ENCODE data around the gene PDGFC. TPM values are rescaled to one million over a fixed set of nuclear protein-coding genes. Genes with fewer than 3 reads are reported as not detected.
A peak's percentile ranks its signal among the peaks of the same experiment; 100 is the strongest.

PDGFC gene
- total RNA-seq, 1 experiment from 2014 or later = 64.5 TPM

- peak; percentile 77 for DNase-seq
- peak overlapping the region; percentile 41 for H3K4me3 Mint-ChIP-seq (ENCODE audit: low read depth, unreplicated experiment)
- peaks cover 11% of the 10 kb centered on the region for H3K9me3 Mint-ChIP-seq (ENCODE audit: low read depth, unreplicated experiment)
- H3K4me1 Mint-ChIP-seq (ENCODE audit: low read depth, unreplicated experiment) = peaks cover 47% of the 10 kb centered on the region
- no peaks in the 10 kb centered on the region for H3K27me3 Mint-ChIP-seq (ENCODE audit: unreplicated experiment)
- no TSS peak for BruUV-seq (replicated peaks)
- CTCF ChIA-PET = interaction anchor here (0.6 to 1.4 kb wide), 2 partner anchors 16 to 163 kb away, joined by 3 read pairs; no protein-coding TSS in a partner anchor
- peak overlapping the region; percentile 68 for H3K27ac Mint-ChIP-seq (ENCODE audit: unreplicated experiment)
- TF ChIP-seq CTCF (IDR thresholded peaks at IDR 0.05; ENCODE audit: unreplicated experiment) = no peak
- intact Hi-C loops (cut with micrococcal nuclease; ENCODE audit: unreplicated experiment) = no loop called here
- H3K36me3 Mint-ChIP-seq (ENCODE audit: insufficient read depth, unreplicated experiment) = peaks cover 11% of the 10 kb centered on the region
These were observed 27.5 kb upstream of the PDGFC start for GRCh38 chr4:156999175-156999517.

GRCh38 chr4:156998500-156999174 lies 27.0 kb upstream of the PDGFC start:
- peak overlapping the region; percentile 41 for H3K4me3 Mint-ChIP-seq (ENCODE audit: low read depth, unreplicated experiment)
- CTCF ChIA-PET = interaction anchor here (1.0 to 1.4 kb wide), 3 partner anchors 14 to 16 kb away, joined by 3 to 5 read pairs (median 3); no protein-coding TSS in a partner anchor

GRCh38 chr4:156992943-156993342 lies 21.3 kb upstream of the PDGFC start:
- no peaks in the 10 kb centered on the region for H3K36me3 Mint-ChIP-seq (ENCODE audit: insufficient read depth, unreplicated experiment)
- peaks cover 4% of the 10 kb centered on the region for H3K4me1 Mint-ChIP-seq (ENCODE audit: low read depth, unreplicated experiment)
- no peaks in the 10 kb centered on the region for H3K27me3 Mint-ChIP-seq (ENCODE audit: unreplicated experiment)
- BruUV-seq (replicated peaks) = no TSS peak
- H3K27ac Mint-ChIP-seq (ENCODE audit: unreplicated experiment) = no peak overlapping the region
- no peak overlapping the region for H3K4me3 Mint-ChIP-seq (ENCODE audit: low read depth, unreplicated experiment)
- peaks cover 14% of the 10 kb centered on the region for H3K9me3 Mint-ChIP-seq (ENCODE audit: low read depth, unreplicated experiment)
- no peak for TF ChIP-seq CTCF (IDR thresholded peaks at IDR 0.05; ENCODE audit: unreplicated experiment)
- CTCF ChIA-PET = no interaction called here
- no peak for DNase-seq
- intact Hi-C loops (cut with micrococcal nuclease; ENCODE audit: unreplicated experiment) = no loop called here

More at GRCh38 chr4:156998500-156999174, 27.0 kb upstream of the PDGFC start:
- H3K36me3 Mint-ChIP-seq (ENCODE audit: insufficient read depth, unreplicated experiment) = peaks cover 6% of the 10 kb centered on the region
- TF ChIP-seq CTCF (IDR thresholded peaks at IDR 0.05; ENCODE audit: unreplicated experiment) = no peak
- peak; percentile 7 for DNase-seq
- peaks cover 11% of the 10 kb centered on the region for H3K9me3 Mint-ChIP-seq (ENCODE audit: low read depth, unreplicated experiment)
- no TSS peak for BruUV-seq (replicated peaks)
- no peaks in the 10 kb centered on the region for H3K27me3 Mint-ChIP-seq (ENCODE audit: unreplicated experiment)
- intact Hi-C loops (cut with micrococcal nuclease; ENCODE audit: unreplicated experiment) = no loop called here
- H3K27ac Mint-ChIP-seq (ENCODE audit: unreplicated experiment) = peak overlapping the region; percentile 68
- H3K4me1 Mint-ChIP-seq (ENCODE audit: low read depth, unreplicated experiment) = peaks cover 42% of the 10 kb centered on the region

- DNase-seq = no peak
- no peak for TF ChIP-seq CTCF (IDR thresholded peaks at IDR 0.05; ENCODE audit: unreplicated experiment)
- no peak overlapping the region for H3K4me3 Mint-ChIP-seq (ENCODE audit: low read depth, unreplicated experiment)
- intact Hi-C loops (cut with micrococcal nuclease; ENCODE audit: unreplicated experiment) = no loop called here
- CTCF ChIA-PET = no interaction called here
- no peaks in the 10 kb centered on the region for H3K4me1 Mint-ChIP-seq (ENCODE audit: low read depth, unreplicated experiment)
- peaks cover 10% of the 10 kb centered on the region for H3K9me3 Mint-ChIP-seq (ENCODE audit: low read depth, unreplicated experiment)
- H3K27ac Mint-ChIP-seq (ENCODE audit: unreplicated experiment) = no peak overlapping the region
- H3K27me3 Mint-ChIP-seq (ENCODE audit: unreplicated experiment) = no peaks in the 10 kb centered on the region
- H3K36me3 Mint-ChIP-seq (ENCODE audit: insufficient read depth, unreplicated experiment) = no peaks in the 10 kb centered on the region
- BruUV-seq (replicated peaks) = no TSS peak
These were observed 19.6 kb upstream of the PDGFC start for GRCh38 chr4:156991161-156991560.

All from Calu3 (cell line).